Mucosa of stomach (tissue), 1 donor: ENCODE results near the gene TMEM178B.

Experiments used
- H3K27me3 ChIP-seq: one replicate; pipeline ENCODE4 v1.7.0; 2013; ENCODE audit warnings: mild to moderate bottlenecking, low read length; ENCODE audit not compliant: control insufficient read depth, insufficient read depth
- H3K36me3 ChIP-seq: one replicate; pipeline ENCODE4 v1.7.0; 2013; ENCODE audit warnings: low read length; ENCODE audit not compliant: control insufficient read depth, insufficient read depth
- H3K4me1 ChIP-seq: one replicate; pipeline ENCODE4 v1.7.0; 2013; ENCODE audit warnings: mild to moderate bottlenecking, low read length; ENCODE audit not compliant: control insufficient read depth, insufficient read depth
- H3K4me3 ChIP-seq: one replicate; pipeline ENCODE4 v1.7.0; 2013; ENCODE audit warnings: low read length
- H3K9ac ChIP-seq: one replicate; pipeline ENCODE4 v1.7.0; 2013; ENCODE audit warnings: mild to moderate bottlenecking, low read length, moderate library complexity
- H3K9me3 ChIP-seq: one replicate; pipeline ENCODE4 v1.7.0; 2013; ENCODE audit warnings: mild to moderate bottlenecking, low read length, moderate library complexity; ENCODE audit not compliant: control insufficient read depth
- donor health status: Pancreatic carcinoma.

Gene TMEM178B

DNA sequence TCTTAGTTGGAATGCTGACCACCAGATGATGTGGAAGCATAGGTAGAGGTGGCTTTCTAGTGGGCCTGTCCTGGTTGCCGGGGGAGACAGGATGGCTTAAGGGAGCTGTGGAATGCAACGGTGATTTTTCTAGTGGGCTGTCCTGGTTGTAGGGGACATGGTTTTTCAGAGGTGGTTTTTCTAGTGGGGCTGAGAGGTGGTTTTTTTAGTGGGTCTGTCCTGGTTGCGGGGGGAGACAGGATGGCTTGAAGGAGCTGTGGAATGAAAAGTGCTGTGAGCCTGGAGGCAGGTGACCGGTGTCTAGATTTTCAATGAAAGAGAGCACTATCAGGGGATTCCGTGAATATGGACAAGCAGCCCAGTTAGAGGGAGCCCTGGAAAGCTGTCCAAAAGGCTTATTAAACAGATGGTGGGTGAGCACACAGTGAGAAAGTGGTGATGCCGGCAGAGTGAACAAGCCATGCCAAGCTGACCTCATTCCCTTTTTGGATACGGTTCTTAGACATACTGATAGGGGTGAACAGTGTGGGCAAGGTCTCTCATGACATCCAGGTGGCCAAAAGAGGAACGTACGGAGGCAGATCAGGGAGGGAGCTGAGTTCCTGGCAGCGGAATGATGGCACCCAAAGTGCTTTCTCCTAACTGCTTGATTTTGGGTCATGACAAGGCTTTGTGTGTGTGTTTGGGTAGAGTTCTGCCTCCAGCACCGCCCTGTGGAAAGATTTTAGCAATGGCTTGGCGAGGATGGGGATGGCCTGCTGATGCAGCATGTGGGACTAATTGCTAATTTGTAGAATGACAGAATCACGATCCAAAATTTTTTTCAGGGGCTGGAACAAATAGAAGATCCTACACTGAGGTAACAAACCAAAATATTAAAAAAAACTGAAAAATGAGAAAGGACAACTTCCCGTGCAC, 126.6 kb downstream of the TMEM178B start:
- no peak overlapping the region for H3K4me3 ChIP-seq
- no peaks in the 10 kb centered on the region for H3K27me3 ChIP-seq
- H3K36me3 ChIP-seq: no peaks in the 10 kb centered on the region
- no peaks in the 10 kb centered on the region for H3K4me1 ChIP-seq
- no peak overlapping the region for H3K9ac ChIP-seq
- no peaks in the 10 kb centered on the region for H3K9me3 ChIP-seq

- Histone ChIP-seq H3K4me1 (no peaks in the 10 kb centered on the region), H3K9ac (no peak overlapping the region), H3K27me3 (no peaks in the 10 kb centered on the region), H3K36me3 (no peaks in the 10 kb centered on the region), H3K4me3 (no peak overlapping the region), H3K9me3 (no peaks in the 10 kb centered on the region)
These were observed 127.5 kb downstream of the TMEM178B start for GRCh38 chr7:141201145-141201885.

DNA sequence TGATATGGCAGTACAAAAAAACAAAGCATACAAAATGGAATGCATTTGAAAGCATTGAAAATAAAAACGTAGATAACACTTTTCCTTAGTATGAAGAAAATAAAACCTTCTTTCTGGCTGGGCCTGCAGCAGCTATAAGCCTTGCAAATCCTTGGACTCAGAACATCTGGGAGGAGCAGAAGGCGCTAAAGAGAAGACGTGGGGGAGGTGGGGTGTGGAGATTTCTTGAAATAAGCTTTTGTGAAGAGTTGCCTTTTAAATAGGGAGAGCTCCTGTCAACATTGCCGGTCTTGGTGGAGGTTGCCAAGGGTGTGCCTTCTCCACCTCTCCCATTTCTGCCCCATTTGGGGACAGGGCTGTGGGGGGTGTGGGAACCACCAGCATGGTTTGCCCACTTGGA, 128.7 kb downstream of the TMEM178B start:
- H3K36me3 ChIP-seq: no peaks in the 10 kb centered on the region
- no peaks in the 10 kb centered on the region for H3K27me3 ChIP-seq
- no peak overlapping the region for H3K4me3 ChIP-seq
- no peaks in the 10 kb centered on the region for H3K9me3 ChIP-seq
- no peak overlapping the region for H3K9ac ChIP-seq
- H3K4me1 ChIP-seq: no peaks in the 10 kb centered on the region

- H3K36me3 ChIP-seq: no peaks in the 10 kb centered on the region
- no peaks in the 10 kb centered on the region for H3K27me3 ChIP-seq
- no peak overlapping the region for H3K4me3 ChIP-seq
- no peak overlapping the region for H3K9ac ChIP-seq
- no peaks in the 10 kb centered on the region for H3K4me1 ChIP-seq
- H3K9me3 ChIP-seq: no peaks in the 10 kb centered on the region
These were observed 129.3 kb downstream of the TMEM178B start for GRCh38 chr7:141203177-141203576.

DNA sequence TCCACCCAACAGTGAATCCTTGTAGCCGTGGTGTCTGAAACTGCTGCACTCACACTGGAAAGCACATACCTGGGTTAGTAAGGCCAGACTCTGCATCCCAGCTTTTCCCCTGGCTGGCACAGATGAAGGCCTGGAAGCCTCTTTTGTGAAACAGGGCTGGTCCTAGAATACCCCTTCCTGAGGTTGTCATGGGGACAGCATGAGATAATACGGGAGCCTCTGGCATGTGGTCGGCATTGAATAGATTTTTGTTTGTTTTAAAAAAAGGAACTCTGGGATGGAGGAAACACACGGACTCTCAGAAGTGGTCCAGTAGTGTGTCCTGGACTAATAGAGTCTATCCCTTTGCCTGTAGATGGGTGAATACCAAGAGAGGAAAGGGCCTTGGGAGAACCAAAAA, 129.7 kb downstream of the TMEM178B start:
- Histone ChIP-seq H3K27me3 (no peaks in the 10 kb centered on the region), H3K4me3 (no peak overlapping the region), H3K9me3 (no peaks in the 10 kb centered on the region), H3K4me1 (no peaks in the 10 kb centered on the region), H3K9ac (no peak overlapping the region), H3K36me3 (no peaks in the 10 kb centered on the region)

DNA sequence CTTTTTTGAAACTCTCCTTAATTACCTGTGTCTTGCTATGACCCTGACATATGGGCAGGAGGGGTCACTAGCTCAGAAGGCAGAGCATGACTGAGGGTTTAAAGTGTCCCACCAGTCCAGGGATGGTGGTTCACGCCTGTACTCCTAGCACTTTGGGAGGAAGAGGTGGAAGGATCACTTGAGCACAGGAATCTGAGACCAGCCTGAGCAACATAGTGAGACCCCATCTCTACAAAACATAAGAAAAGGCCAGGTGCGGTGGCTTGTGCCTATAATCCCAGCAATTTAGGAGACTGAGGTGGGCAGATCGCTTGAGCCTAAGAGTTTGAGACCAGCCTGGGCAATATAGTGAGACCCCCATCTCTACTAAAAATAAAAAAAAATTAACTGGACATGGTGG, 133.8 kb downstream of the TMEM178B start:
- Histone ChIP-seq H3K4me1 (no peaks in the 10 kb centered on the region), H3K9me3 (no peaks in the 10 kb centered on the region), H3K9ac (no peak overlapping the region), H3K36me3 (no peaks in the 10 kb centered on the region), H3K27me3 (no peaks in the 10 kb centered on the region), H3K4me3 (no peak overlapping the region)

- H3K27me3 ChIP-seq: no peaks in the 10 kb centered on the region
- no peaks in the 10 kb centered on the region for H3K36me3 ChIP-seq
- H3K4me1 ChIP-seq: no peaks in the 10 kb centered on the region
These were observed 134.7 kb downstream of the TMEM178B start for GRCh38 chr7:141208539-141208938.

DNA sequence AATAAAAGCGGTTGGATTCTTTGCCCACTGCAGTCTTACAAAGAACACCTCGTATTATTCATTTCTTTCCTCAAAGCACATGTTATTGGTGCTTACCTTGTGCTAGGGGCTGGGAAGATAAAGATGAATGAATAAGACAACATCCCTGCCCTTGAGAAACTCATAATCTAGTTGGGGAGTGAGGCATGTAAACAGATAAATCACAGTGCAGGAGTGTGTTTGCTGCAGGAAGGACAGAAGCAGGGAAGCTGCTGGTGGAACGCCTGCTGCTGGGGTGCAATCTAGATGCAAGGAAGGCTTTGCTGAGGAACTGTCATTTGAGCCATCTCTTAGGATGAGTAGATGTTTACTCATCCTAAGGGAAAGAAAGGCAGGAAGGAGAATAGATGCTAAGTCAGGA, 135.6 kb downstream of the TMEM178B start:
- no peaks in the 10 kb centered on the region for H3K4me1 ChIP-seq
- H3K9ac ChIP-seq: no peak overlapping the region
- no peak overlapping the region for H3K4me3 ChIP-seq
- no peaks in the 10 kb centered on the region for H3K9me3 ChIP-seq
- no peaks in the 10 kb centered on the region for H3K36me3 ChIP-seq
- H3K27me3 ChIP-seq: no peaks in the 10 kb centered on the region

More at GRCh38 chr7:141208539-141208938, 134.7 kb downstream of the TMEM178B start:
- Histone ChIP-seq H3K9me3 (no peaks in the 10 kb centered on the region), H3K9ac (no peak overlapping the region), H3K4me3 (no peak overlapping the region)

- no peak overlapping the region for H3K9ac ChIP-seq
- H3K36me3 ChIP-seq: no peaks in the 10 kb centered on the region
- no peaks in the 10 kb centered on the region for H3K4me1 ChIP-seq
- no peaks in the 10 kb centered on the region for H3K27me3 ChIP-seq
- H3K4me3 ChIP-seq: no peak overlapping the region
- no peaks in the 10 kb centered on the region for H3K9me3 ChIP-seq
These were observed 137.0 kb downstream of the TMEM178B start for GRCh38 chr7:141210862-141211261.

GRCh38 chr7:141213226-141213625, 139.4 kb downstream of the TMEM178B start:
- H3K27me3 ChIP-seq: no peaks in the 10 kb centered on the region

GRCh38 chr7:141217938-141218337, 144.1 kb downstream of the TMEM178B start:
- H3K27me3 ChIP-seq: no peaks in the 10 kb centered on the region
- H3K4me3 ChIP-seq: no peak overlapping the region
- H3K36me3 ChIP-seq: no peaks in the 10 kb centered on the region
- H3K4me1 ChIP-seq: no peaks in the 10 kb centered on the region
- H3K9me3 ChIP-seq: no peaks in the 10 kb centered on the region
- no peak overlapping the region for H3K9ac ChIP-seq

More at GRCh38 chr7:141213226-141213625, 139.4 kb downstream of the TMEM178B start:
- H3K9me3 ChIP-seq: no peaks in the 10 kb centered on the region
- H3K4me1 ChIP-seq: no peaks in the 10 kb centered on the region
- no peaks in the 10 kb centered on the region for H3K36me3 ChIP-seq
- H3K9ac ChIP-seq: no peak overlapping the region
- H3K4me3 ChIP-seq: no peak overlapping the region

DNA sequence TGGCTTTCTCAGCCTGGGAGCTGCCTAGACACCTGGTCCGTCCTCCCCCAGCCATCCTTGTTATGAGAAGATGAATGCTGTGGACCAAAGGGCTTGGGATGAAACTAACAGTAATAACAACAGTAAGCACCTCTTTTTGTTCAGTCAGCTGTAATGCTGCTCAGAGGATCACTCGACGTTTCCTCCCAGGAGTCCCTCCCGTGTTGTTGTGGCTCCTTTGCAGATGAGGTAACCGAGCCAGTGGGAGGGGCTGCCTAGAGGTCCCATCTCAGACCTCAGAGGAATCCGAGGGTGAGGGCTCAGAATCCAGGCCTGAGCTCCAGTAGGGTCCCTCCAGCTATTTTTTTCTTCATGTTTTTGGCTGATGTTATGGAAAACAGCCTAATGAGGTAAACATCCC, 145.1 kb downstream of the TMEM178B start:
- no peaks in the 10 kb centered on the region for H3K27me3 ChIP-seq

More for the DNA sequence above, 145.1 kb downstream of the TMEM178B start:
- no peak overlapping the region for H3K4me3 ChIP-seq
- no peak overlapping the region for H3K9ac ChIP-seq
- H3K4me1 ChIP-seq: no peaks in the 10 kb centered on the region
- H3K9me3 ChIP-seq: no peaks in the 10 kb centered on the region
- H3K36me3 ChIP-seq: no peaks in the 10 kb centered on the region
